HUES64 (cell line): Measurements from ENCODE around the gene NPBWR2.
"Not testable (repeated sequence)": the region's sequence is repeated elsewhere in the genome, so short reads cannot be mapped to it uniquely, and the experiment has no call there.

Experiments used
- H3K27ac ChIP-seq: 2 replicates; pipeline ENCODE4 v1.7.0; 2013; ENCODE audit warnings: low read depth, low read length, inconsistent platforms
- H3K27me3 ChIP-seq: 2 replicates; pipeline ENCODE4 v1.6.1; 2013; ENCODE audit warnings: mild to moderate bottlenecking, low read length; ENCODE audit not compliant: insufficient read depth
- H3K36me3 ChIP-seq: 2 replicates; pipeline ENCODE4 v1.6.1; 2013; ENCODE audit warnings: mild to moderate bottlenecking, low read length; ENCODE audit not compliant: insufficient read depth
- H3K4me1 ChIP-seq: 2 replicates; pipeline ENCODE4 v1.6.1; 2013; ENCODE audit warnings: mild to moderate bottlenecking, low read length, moderate library complexity; ENCODE audit not compliant: insufficient read depth
- H3K4me3 ChIP-seq: 2 replicates; pipeline ENCODE4 v1.5.1; 2013; ENCODE audit warnings: mild to moderate bottlenecking, low read length, moderate library complexity
- H3K9ac ChIP-seq: 2 replicates; pipeline ENCODE4 v1.6.1; 2013; ENCODE audit warnings: mild to moderate bottlenecking, low read depth, low read length
- H3K9me3 ChIP-seq: 2 replicates; pipeline ENCODE4 v1.6.1; 2013; ENCODE audit warnings: low read depth, low read length; ENCODE audit not compliant: insufficient read depth
- WGBS: fragments of 150-250, 120-280 bp; methylation state at CpG from one replicate; pipeline ENCODE4 v1.1.7; 2013; ENCODE audit warnings: missing lambda C conversion rate; 5-methylcytosine and 5-hydroxymethylcytosine counted together

The NPBWR2 gene

GRCh38 chr20:64088586-64088985 lies 18.8 kb downstream of the NPBWR2 start:
- H3K27me3 ChIP-seq, result peaks cover 29% of the 10 kb centered on the region
- H3K9ac ChIP-seq, H3K9me3 ChIP-seq, H3K36me3 ChIP-seq, H3K27ac ChIP-seq, H3K4me3 ChIP-seq, H3K4me1 ChIP-seq: not testable (repeated sequence)

GRCh38 chr20:64087226-64087825 lies 20.0 kb downstream of the NPBWR2 start:
- H3K27me3 ChIP-seq, result peaks cover 40% of the 10 kb centered on the region
- WGBS, result 89% methylated on average over 5 of the region's 36 CpGs
- not testable (repeated sequence) for H3K27ac ChIP-seq

GRCh38 chr20:64086801-64087200 lies 20.6 kb downstream of the NPBWR2 start:
- H3K4me1 ChIP-seq, result peaks cover 4% of the 10 kb centered on the region
- WGBS, result 85% methylated on average over 6 of the region's 11 CpGs
- H3K4me3 ChIP-seq, result no peak overlapping the region
- peaks cover 45% of the 10 kb centered on the region for H3K27me3 ChIP-seq
- H3K27ac ChIP-seq, result no peak overlapping the region
- H3K9ac ChIP-seq, result no peak overlapping the region
- H3K36me3 ChIP-seq, result no peaks in the 10 kb centered on the region
- H3K9me3 ChIP-seq, result no peaks in the 10 kb centered on the region

More at GRCh38 chr20:64087226-64087825, 20.0 kb downstream of the NPBWR2 start:
- not testable (repeated sequence) for H3K9me3 ChIP-seq, H3K9ac ChIP-seq, H3K4me1 ChIP-seq, H3K4me3 ChIP-seq, H3K36me3 ChIP-seq

GRCh38 chr20:64084685-64085152 lies 22.6 kb downstream of the NPBWR2 start:
- peaks cover 4% of the 10 kb centered on the region for H3K4me1 ChIP-seq
- WGBS, result 12% methylated on average over 23 of the region's 23 CpGs
- H3K27me3 ChIP-seq, result peaks cover 62% of the 10 kb centered on the region
- no peak overlapping the region for H3K27ac ChIP-seq
- no peak overlapping the region; the same call in 1 of the 2 replicates for H3K9ac ChIP-seq
- peak overlapping the region; percentile 64 for H3K4me3 ChIP-seq
- no peaks in the 10 kb centered on the region for H3K9me3 ChIP-seq
- H3K36me3 ChIP-seq, result no peaks in the 10 kb centered on the region

- Histone ChIP-seq H3K27me3 (peaks cover 62% of the 10 kb centered on the region), H3K36me3 (no peaks in the 10 kb centered on the region), H3K27ac (no peak within 1 kb of the TSS), H3K4me3 (peak within 1 kb of the TSS; percentile 64), H3K9me3 (no peaks in the 10 kb centered on the region), H3K4me1 (peaks cover 6% of the 10 kb centered on the region), H3K9ac (peak within 1 kb of the TSS; percentile 66)
- 3% methylated on average over 86 of the region's 86 CpGs for WGBS
Observed at GRCh38 chr20:64083804-64084684, 23.3 kb downstream of the NPBWR2 start, which contains the start of gene LKAAEAR1. Gene LKAAEAR1, minus strand, starts transcription at chr20:64084398. Its CDS starts 179 bp downstream, at chr20:64084219.

- Histone ChIP-seq H3K27ac (no peak overlapping the region), H3K4me1 (peaks cover 12% of the 10 kb centered on the region), H3K9ac (peak overlapping the region; percentile 66)
Observed at GRCh38 chr20:64083378-64083803, 24.0 kb downstream of the NPBWR2 start.

GRCh38 chr20:64082820-64083377 lies 24.5 kb downstream of the NPBWR2 start:
- H3K9me3 ChIP-seq, result no peaks in the 10 kb centered on the region
- H3K27me3 ChIP-seq, result peaks cover 62% of the 10 kb centered on the region
- H3K4me1 ChIP-seq, result peaks cover 17% of the 10 kb centered on the region
- 23% methylated on average over 9 of the region's 13 CpGs for WGBS
- H3K9ac ChIP-seq, result no peak overlapping the region; the same call in 1 of the 2 replicates
- peak overlapping the region; percentile 64 for H3K4me3 ChIP-seq
- no peaks in the 10 kb centered on the region for H3K36me3 ChIP-seq
- no peak overlapping the region for H3K27ac ChIP-seq

More at GRCh38 chr20:64083378-64083803, 24.0 kb downstream of the NPBWR2 start:
- H3K4me3 ChIP-seq, result peak overlapping the region; percentile 64
- H3K27me3 ChIP-seq, result peaks cover 62% of the 10 kb centered on the region
- H3K9me3 ChIP-seq, result no peaks in the 10 kb centered on the region
- 1% methylated on average over 52 of the region's 52 CpGs for WGBS
- no peaks in the 10 kb centered on the region for H3K36me3 ChIP-seq

GRCh38 chr20:64082126-64082731 lies 25.1 kb downstream of the NPBWR2 start:
- Histone ChIP-seq H3K9ac (no peak overlapping the region), H3K36me3 (no peaks in the 10 kb centered on the region), H3K4me1 (peaks cover 17% of the 10 kb centered on the region), H3K27me3 (peaks cover 62% of the 10 kb centered on the region), H3K27ac (no peak overlapping the region), H3K9me3 (no peaks in the 10 kb centered on the region), H3K4me3 (no peak overlapping the region)
- 24% methylated on average over 13 of the region's 13 CpGs for WGBS

GRCh38 chr20:64081624-64081964 lies 25.8 kb downstream of the NPBWR2 start:
- no peaks in the 10 kb centered on the region for H3K36me3 ChIP-seq
- WGBS, result 93% methylated on average over 6 of the region's 6 CpGs
- peaks cover 62% of the 10 kb centered on the region for H3K27me3 ChIP-seq
- H3K9ac ChIP-seq, result no peak overlapping the region
- H3K4me3 ChIP-seq, result no peak overlapping the region
- H3K9me3 ChIP-seq, result no peaks in the 10 kb centered on the region
- no peak overlapping the region for H3K27ac ChIP-seq
- peaks cover 17% of the 10 kb centered on the region for H3K4me1 ChIP-seq

GRCh38 chr20:64080813-64081623 lies 26.3 kb downstream of the NPBWR2 start:
- H3K27me3 ChIP-seq, result peaks cover 58% of the 10 kb centered on the region
- no peaks in the 10 kb centered on the region for H3K36me3 ChIP-seq
- H3K9me3 ChIP-seq, result no peaks in the 10 kb centered on the region
- H3K9ac ChIP-seq, result no peak overlapping the region
- H3K27ac ChIP-seq, result no peak overlapping the region
- peaks cover 17% of the 10 kb centered on the region for H3K4me1 ChIP-seq
- 88% methylated on average over 16 of the region's 17 CpGs for WGBS
- peak overlapping the region; percentile 78 for H3K4me3 ChIP-seq
